Gastrocnemius medialis (tissue), 4 donors: ENCODE measurements around the gene SAE1.

Experiments used
- CTCF ChIP-seq, 5 experiments: fragments of 450-650 bp in 3 of 5; fragments of 200-600 bp in 2 of 5; sonication (generic) in 2 of 5; IDR thresholded peaks in 4 of 5; conservative IDR thresholded peaks in 1 of 5; 1 replicate in 4 of 5; 2 replicates in 1 of 5; pipeline ENCODE4 v1.5.1; 2016 to 2019; ENCODE audit warnings: antibody characterized with exemption in 5 of 5, mild to moderate bottlenecking in 3 of 5, moderate library complexity in 3 of 5
- POLR2A ChIP-seq, 2 donors: fragments of 450-650 bp; IDR thresholded peaks; one replicate each; pipeline ENCODE4 v1.6.1; 2017; ENCODE audit warnings: antibody characterized with exemption in 2 of 2, mild to moderate bottlenecking in 2 of 2, moderate library complexity in 2 of 2

GRCh38 chr19:47102346-47103060, 28.1 kb upstream of the SAE1 start:
- TF ChIP-seq CTCF (IDR thresholded peaks at IDR 0.05 in 4 of 5, conservative IDR thresholded peaks at IDR 0.05 in 1 of 5) (no peak), POLR2A (IDR thresholded peaks at IDR 0.05) (no peak)
